WTC11 (cell line): ENCODE measurements around the gene SPTLC2. TPM values are rescaled to one million over a fixed set of nuclear protein-coding genes. Genes with fewer than 3 reads are reported as not detected.

Experiments
- ATAC-seq: fragments of 200-7000 bp; cut with Tn5 transposase; 2 replicates; pipeline ENCODE4 v1.10.0; 2021; ENCODE audit warnings: mild to moderate bottlenecking, moderate library complexity
- CTCF ChIA-PET: fragments of 300-600 bp; sonication (Branson Sonifier 250); formaldehyde crosslinking; loops from one replicate; lab custom pipeline; 2021; ENCODE audit warnings: antibody characterized with exemption; lab: Charles Lee
- POLR2A ChIA-PET: fragments of 350-600 bp; sonication (Branson Sonifier 250); formaldehyde crosslinking; loops from one replicate; lab custom pipeline; 2021; ENCODE audit warnings: antibody characterized with exemption; lab: Charles Lee
- DNase-seq: peaks from one replicate; pipeline ENCODE4 v3.0.0; 2021; ENCODE audit warnings: low spot score
- H3K27ac Mint-ChIP-seq: 2 replicates; pipeline ENCODE4 v1.8.0; 2021; ENCODE audit warnings: mixed read lengths
- H3K27me3 Mint-ChIP-seq: 2 replicates; pipeline ENCODE4 v1.8.0; 2021; ENCODE audit warnings: low read depth, mild to moderate bottlenecking, moderate library complexity, mixed read lengths
- H3K36me3 Mint-ChIP-seq: 2 replicates; pipeline ENCODE4 v1.8.0; 2021; ENCODE audit warnings: mixed read lengths
- H3K4me1 Mint-ChIP-seq: 2 replicates; pipeline ENCODE4 v1.8.0; 2022; ENCODE audit warnings: mixed read lengths
- H3K4me3 Mint-ChIP-seq: 2 replicates; pipeline ENCODE4 v1.8.0; 2021; ENCODE audit warnings: mild to moderate bottlenecking, moderate library complexity, mixed read lengths
- H3K9me3 Mint-ChIP-seq: 2 replicates; pipeline ENCODE4 v1.8.0; 2021; ENCODE audit warnings: mixed read lengths
- ATF1 ChIP-seq: sonication (generic); formaldehyde crosslinking; IDR thresholded peaks from 2 replicates; pipeline ENCODE4 v1.8.1; 2023; ENCODE audit warnings: mild to moderate bottlenecking, moderate library complexity, missing genetic modification reagents
- CREM ChIP-seq: sonication (generic); formaldehyde crosslinking; IDR thresholded peaks from 2 replicates; pipeline ENCODE4 v1.8.1; 2022; ENCODE audit warnings: mild to moderate bottlenecking, missing genetic modification reagents, moderate library complexity
- ETV6 ChIP-seq: sonication (generic); formaldehyde crosslinking; IDR thresholded peaks from 2 replicates; pipeline ENCODE4 v1.8.1; 2022; ENCODE audit warnings: mild to moderate bottlenecking, missing genetic modification reagents
- GTF2I ChIP-seq: fragments of 250-450 bp; sonication (Bioruptor Pico); conservative IDR thresholded peaks from 2 replicates; pipeline ENCODE4 v1.4.0; 2021; ENCODE audit warnings: mild to moderate bottlenecking
- KAT7 ChIP-seq: sonication (generic); formaldehyde crosslinking; IDR thresholded peaks from 2 replicates; pipeline ENCODE4 v1.8.1; 2023; ENCODE audit warnings: missing genetic modification reagents, mild to moderate bottlenecking, borderline replicate concordance
- SP1 ChIP-seq: sonication (generic); formaldehyde crosslinking; conservative IDR thresholded peaks from 2 replicates; pipeline ENCODE4 v1.8.1; 2022; ENCODE audit warnings: missing genetic modification reagents
- ZNF396 ChIP-seq: fragments of 250-450 bp; sonication (Bioruptor Pico); IDR thresholded peaks from 2 replicates; pipeline ENCODE4 v1.8.0; 2021; ENCODE audit warnings: mild to moderate bottlenecking, moderate library complexity, borderline replicate concordance
- ZNF423 ChIP-seq: fragments of 250-450 bp; sonication (Bioruptor Pico); IDR thresholded peaks from 2 replicates; pipeline ENCODE4 v2.1.2; 2022; ENCODE audit warnings: mild to moderate bottlenecking, moderate library complexity
- total RNA-seq: library from RNA; stranded (reverse); gene quantifications from 3 replicates; pipeline ENCODE4 v1.2.3, GENCODE V29; 2021
- TF ChIP-seq, protein P1 (sequence below): sonication (generic); formaldehyde crosslinking; IDR thresholded peaks from 2 replicates; pipeline ENCODE4 v1.8.1; 2022; ENCODE audit warnings: low read depth, missing genetic modification reagents, borderline replicate concordance
- TF ChIP-seq, protein P2 (sequence below): sonication (generic); formaldehyde crosslinking; IDR thresholded peaks from 2 replicates; pipeline ENCODE4 v1.8.1; 2023; ENCODE audit warnings: mild to moderate bottlenecking, moderate library complexity, missing genetic modification reagents
- TF ChIP-seq, protein P3 (sequence below): sonication (generic); formaldehyde crosslinking; IDR thresholded peaks from 2 replicates; pipeline ENCODE4 v1.8.0; 2022; ENCODE audit warnings: mild to moderate bottlenecking, missing genetic modification reagents
- TF ChIP-seq, protein P4 (sequence below): fragments of 250-450 bp; sonication (Bioruptor Pico); IDR thresholded peaks from 2 replicates; pipeline ENCODE4 v1.9.0; 2021; ENCODE audit warnings: mild to moderate bottlenecking, borderline replicate concordance
- TF ChIP-seq, protein P5 (sequence below): fragments of 250-450 bp; sonication (Bioruptor Pico); conservative IDR thresholded peaks from 2 replicates; pipeline ENCODE4 v1.9.0; 2021; ENCODE audit warnings: mild to moderate bottlenecking

SPTLC2 gene
- total RNA-seq, 1 experiment from 2014 or later = 40.1 TPM

DNA sequence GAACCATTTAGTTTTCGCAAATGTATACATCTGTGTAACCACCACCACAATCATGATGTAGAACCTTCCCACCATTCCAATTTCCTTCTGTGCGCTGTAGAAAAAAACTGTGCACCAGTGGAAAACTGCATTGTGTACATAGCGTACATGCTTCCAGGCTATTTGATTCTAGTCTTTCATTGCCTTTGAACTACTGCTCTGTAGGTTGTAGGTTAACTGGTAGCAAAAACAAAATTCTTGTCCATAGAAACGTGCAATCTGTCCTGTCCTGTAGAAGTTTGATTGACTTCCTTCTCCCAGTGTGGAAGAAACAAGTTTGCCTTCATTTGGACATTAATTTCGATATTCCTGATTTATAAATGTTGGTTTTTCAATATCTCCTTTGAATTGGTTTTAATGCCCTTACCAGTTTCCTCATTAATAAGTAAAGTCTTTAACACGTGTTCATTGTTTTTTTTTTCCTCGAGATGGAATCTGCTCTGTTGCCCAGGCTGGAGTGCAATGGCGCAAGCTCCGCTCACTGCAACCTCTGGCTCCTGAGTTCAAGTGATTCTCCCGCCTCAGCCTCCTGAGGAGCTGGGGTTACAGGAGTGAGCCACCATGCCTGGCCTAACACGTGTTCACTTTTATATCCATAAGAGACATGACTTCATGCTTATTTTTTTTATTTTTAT lies 114.2 kb downstream of the SPTLC2 start (continued):
- TF ChIP-seq ATF1 (CRISPR knock-in tag) (no peak), ZNF423 (CRISPR knock-in tag) (no peak), ZNF396 (no peak)

DNA sequence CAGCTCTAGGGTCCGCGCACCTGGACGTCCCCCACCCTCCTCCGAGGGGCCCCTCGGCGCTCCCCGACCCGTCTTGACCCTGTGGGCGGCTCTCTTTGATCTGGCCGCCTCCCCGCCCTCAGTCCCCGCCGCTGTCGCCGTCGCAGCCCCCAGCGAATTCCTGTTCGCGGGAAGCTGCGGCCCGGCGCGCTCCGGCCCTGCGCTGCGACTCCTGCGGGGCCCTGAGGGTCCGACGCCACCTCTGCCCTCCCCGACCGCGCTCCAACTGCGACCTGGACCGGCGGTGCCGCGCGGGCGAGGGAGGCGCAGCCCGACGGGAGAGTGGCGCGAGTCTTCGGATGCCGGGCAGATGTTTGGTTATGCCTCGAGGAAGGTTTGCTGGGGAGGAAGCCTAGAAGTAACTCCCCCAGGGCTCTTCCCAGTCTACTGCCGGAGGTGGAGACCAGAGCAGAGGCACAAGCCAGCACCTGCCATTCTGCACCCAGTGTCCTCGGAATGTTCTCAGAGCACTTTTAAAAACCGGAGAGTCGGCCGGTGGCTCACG lies 117.4 kb downstream of the SPTLC2 start:
- H3K4me3 Mint-ChIP-seq = peak overlapping the region; percentile 63
- 0 out of 2 replicates have a peak, but pooled peaks cover 7% of the 10 kb centered on the region for H3K4me1 Mint-ChIP-seq
- no peak overlapping the region for H3K27ac Mint-ChIP-seq
- POLR2A ChIA-PET = no interaction called here
- DNase-seq (peak; percentile 54), ATAC-seq (peak; percentile 50)
- H3K9me3 Mint-ChIP-seq = peaks cover 6% of the 10 kb centered on the region
- peaks cover 60% of the 10 kb centered on the region for H3K27me3 Mint-ChIP-seq
- peaks cover 4% of the 10 kb centered on the region; the same call in 1 of the 2 replicates for H3K36me3 Mint-ChIP-seq
- TF ChIP-seq, protein P1, sequence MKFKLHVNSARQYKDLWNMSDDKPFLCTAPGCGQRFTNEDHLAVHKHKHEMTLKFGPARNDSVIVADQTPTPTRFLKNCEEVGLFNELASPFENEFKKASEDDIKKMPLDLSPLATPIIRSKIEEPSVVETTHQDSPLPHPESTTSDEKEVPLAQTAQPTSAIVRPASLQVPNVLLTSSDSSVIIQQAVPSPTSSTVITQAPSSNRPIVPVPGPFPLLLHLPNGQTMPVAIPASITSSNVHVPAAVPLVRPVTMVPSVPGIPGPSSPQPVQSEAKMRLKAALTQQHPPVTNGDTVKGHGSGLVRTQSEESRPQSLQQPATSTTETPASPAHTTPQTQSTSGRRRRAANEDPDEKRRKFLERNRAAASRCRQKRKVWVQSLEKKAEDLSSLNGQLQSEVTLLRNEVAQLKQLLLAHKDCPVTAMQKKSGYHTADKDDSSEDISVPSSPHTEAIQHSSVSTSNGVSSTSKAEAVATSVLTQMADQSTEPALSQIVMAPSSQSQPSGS = no peak
- TF ChIP-seq, protein P2, sequence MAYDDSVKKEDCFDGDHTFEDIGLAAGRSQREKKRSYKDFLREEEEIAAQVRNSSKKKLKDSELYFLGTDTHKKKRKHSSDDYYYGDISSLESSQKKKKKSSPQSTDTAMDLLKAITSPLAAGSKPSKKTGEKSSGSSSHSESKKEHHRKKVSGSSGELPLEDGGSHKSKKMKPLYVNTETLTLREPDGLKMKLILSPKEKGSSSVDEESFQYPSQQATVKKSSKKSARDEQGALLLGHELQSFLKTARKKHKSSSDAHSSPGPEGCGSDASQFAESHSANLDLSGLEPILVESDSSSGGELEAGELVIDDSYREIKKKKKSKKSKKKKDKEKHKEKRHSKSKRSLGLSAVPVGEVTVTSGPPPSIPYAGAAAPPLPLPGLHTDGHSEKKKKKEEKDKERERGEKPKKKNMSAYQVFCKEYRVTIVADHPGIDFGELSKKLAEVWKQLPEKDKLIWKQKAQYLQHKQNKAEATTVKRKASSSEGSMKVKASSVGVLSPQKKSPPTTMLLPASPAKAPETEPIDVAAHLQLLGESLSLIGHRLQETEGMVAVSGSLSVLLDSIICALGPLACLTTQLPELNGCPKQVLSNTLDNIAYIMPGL = peak; percentile 46; the same call in 1 of the 2 replicates
- TF ChIP-seq, protein P3, sequence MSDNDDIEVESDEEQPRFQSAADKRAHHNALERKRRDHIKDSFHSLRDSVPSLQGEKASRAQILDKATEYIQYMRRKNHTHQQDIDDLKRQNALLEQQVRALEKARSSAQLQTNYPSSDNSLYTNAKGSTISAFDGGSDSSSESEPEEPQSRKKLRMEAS (CRISPR knock-in tag) = peak; percentile 9
- CTCF ChIA-PET = interaction anchor here (1.2 to 3.5 kb wide), 2 partner anchors 21 to 40 kb away, joined by 5 to 14 read pairs; no protein-coding TSS in a partner anchor

DNA sequence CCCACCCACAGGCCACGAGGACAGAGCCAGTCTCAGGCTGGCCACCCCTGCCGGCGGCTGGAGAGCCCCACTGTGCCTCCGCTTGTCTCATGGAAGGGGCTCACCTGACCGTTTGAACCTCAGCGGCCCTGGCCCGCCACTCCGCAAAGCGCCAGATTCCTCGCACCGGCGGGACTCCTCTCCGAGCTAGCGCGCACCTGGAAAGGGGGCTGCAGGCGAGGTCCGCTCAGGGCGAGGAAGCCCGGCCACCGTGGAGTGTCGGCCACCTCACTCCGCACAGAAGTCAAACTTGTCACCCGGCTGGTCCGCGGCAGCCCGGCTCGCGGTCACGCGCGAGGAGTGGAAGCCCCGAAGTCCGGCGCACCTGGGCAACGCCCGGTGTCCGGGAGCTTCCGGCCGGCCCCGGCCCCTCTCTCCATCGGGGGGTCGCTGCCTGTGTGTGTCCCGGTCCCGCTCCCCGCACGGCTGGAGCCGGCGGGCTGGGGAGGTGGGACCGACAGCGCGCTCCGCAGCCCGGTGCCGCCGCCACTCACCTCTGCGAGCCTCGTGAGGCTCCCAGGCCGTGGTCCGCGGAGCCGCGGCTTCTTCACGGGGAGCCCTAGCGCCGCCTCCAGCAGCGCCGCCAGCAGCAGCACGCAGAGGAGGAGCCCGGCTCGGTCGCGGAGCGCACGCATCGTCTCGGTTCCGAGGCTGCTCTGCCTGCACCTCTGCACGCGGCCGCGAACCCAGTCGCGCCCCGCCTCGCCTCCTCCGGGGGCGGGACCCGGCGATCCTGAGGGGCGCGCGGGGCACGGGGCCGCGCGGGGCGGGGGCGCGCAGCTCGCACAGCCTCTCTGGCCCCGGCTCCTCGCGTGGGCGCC lies 118.1 kb downstream of the SPTLC2 start, which contains the start of gene ISM2:
Gene ISM2 (minus strand): TSS at position 697 of the 860 bp plus-strand sequence. CDS start 23 bp downstream, at position 674.
- Mint-ChIP-seq H3K36me3 (peaks cover 3% of the 10 kb centered on the region; the same call in 1 of the 2 replicates), H3K4me1 (0 out of 2 replicates have a peak, but pooled peaks cover 7% of the 10 kb centered on the region), H3K27me3 (peaks cover 60% of the 10 kb centered on the region), H3K4me3 (peak within 1 kb of the TSS; percentile 69), H3K27ac (no peak within 1 kb of the TSS), H3K9me3 (peaks cover 5% of the 10 kb centered on the region)
- POLR2A ChIA-PET = interaction anchor here (0.6 kb wide), 1 partner anchor 91 kb away, joined by 5 read pairs; no protein-coding TSS in a partner anchor
- DNase-seq (peak; percentile 63), ATAC-seq (peak; percentile 78)
- CTCF ChIA-PET = interaction anchor here (0.8 to 3.5 kb wide), 3 partner anchors 20 to 285 kb away, joined by 3 to 14 read pairs (median 5); no protein-coding TSS in a partner anchor
- TF ChIP-seq, protein P4, sequence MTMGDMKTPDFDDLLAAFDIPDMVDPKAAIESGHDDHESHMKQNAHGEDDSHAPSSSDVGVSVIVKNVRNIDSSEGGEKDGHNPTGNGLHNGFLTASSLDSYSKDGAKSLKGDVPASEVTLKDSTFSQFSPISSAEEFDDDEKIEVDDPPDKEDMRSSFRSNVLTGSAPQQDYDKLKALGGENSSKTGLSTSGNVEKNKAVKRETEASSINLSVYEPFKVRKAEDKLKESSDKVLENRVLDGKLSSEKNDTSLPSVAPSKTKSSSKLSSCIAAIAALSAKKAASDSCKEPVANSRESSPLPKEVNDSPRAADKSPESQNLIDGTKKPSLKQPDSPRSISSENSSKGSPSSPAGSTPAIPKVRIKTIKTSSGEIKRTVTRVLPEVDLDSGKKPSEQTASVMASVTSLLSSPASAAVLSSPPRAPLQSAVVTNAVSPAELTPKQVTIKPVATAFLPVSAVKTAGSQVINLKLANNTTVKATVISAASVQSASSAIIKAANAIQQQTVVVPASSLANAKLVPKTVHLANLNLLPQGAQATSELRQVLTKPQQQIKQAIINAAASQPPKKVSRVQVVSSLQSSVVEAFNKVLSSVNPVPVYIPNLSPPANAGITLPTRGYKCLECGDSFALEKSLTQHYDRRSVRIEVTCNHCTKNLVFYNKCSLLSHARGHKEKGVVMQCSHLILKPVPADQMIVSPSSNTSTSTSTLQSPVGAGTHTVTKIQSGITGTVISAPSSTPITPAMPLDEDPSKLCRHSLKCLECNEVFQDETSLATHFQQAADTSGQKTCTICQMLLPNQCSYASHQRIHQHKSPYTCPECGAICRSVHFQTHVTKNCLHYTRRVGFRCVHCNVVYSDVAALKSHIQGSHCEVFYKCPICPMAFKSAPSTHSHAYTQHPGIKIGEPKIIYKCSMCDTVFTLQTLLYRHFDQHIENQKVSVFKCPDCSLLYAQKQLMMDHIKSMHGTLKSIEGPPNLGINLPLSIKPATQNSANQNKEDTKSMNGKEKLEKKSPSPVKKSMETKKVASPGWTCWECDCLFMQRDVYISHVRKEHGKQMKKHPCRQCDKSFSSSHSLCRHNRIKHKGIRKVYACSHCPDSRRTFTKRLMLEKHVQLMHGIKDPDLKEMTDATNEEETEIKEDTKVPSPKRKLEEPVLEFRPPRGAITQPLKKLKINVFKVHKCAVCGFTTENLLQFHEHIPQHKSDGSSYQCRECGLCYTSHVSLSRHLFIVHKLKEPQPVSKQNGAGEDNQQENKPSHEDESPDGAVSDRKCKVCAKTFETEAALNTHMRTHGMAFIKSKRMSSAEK (CRISPR knock-in tag) = no peak
- no peak for TF ChIP-seq KAT7
- TF ChIP-seq GTF2I (CRISPR knock-in tag) = 0 out of 2 replicates have a peak, but pooled peaks have one; percentile 18
- 0 out of 2 replicates have a peak, but pooled peaks have one; percentile 1 for TF ChIP-seq ETV6 (CRISPR knock-in tag)
- peak; percentile 49; the same call in 1 of the 2 replicates for TF ChIP-seq CREM (CRISPR knock-in tag)
- TF ChIP-seq, protein P3 (CRISPR knock-in tag) = peak; percentile 60; the same call in 1 of the 2 replicates
- TF ChIP-seq, protein P5, sequence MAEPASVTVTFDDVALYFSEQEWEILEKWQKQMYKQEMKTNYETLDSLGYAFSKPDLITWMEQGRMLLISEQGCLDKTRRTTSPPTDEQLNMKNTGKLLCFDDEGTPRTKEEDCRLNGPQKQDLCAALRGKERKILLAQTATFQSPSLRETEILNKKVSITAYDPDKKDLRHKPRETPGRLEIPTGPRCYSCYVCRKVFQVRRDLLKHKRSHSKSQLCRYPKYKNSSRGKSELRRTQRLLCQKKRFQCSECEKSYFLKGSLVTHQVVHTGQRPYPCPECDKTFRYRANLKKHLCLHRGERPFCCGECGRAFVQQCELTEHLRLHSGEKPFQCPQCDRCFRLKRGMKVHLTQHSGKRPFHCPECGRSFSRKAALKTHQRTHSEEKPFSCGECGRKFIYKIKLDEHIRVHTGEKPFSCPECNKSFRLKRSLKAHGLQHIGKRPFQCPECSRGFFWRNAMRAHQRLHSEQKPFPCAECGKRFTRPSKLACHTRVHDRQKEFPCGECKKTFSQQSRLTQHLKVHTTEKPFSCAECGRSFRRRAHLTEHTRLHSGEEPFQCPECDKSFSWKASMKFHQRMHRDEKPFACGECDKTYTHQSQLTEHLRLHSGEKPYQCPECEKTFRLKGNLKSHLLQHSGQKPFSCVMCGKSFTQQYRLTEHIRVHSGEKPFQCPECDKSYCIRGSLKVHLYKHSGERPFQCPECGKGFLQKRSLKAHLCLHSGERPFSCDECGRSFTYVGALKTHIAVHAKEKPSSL (CRISPR knock-in tag) = no peak
- TF ChIP-seq SP1 = peak; percentile 49; the same call in 1 of the 2 replicates
